CD1c-positive myeloid dendritic cell (primary cell): ENCODE measurements around the gene NECAP2.
A peak's percentile ranks its signal among the peaks of the same experiment; 100 is the strongest.

Experiments used
- DNase-seq: peaks from one replicate; pipeline ENCODE4 v3.0.0-alpha.2; 2016; ENCODE audit errors: extremely low spot score

The NECAP2 gene, protein sequence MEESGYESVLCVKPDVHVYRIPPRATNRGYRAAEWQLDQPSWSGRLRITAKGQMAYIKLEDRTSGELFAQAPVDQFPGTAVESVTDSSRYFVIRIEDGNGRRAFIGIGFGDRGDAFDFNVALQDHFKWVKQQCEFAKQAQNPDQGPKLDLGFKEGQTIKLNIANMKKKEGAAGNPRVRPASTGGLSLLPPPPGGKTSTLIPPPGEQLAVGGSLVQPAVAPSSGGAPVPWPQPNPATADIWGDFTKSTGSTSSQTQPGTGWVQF

DNA sequence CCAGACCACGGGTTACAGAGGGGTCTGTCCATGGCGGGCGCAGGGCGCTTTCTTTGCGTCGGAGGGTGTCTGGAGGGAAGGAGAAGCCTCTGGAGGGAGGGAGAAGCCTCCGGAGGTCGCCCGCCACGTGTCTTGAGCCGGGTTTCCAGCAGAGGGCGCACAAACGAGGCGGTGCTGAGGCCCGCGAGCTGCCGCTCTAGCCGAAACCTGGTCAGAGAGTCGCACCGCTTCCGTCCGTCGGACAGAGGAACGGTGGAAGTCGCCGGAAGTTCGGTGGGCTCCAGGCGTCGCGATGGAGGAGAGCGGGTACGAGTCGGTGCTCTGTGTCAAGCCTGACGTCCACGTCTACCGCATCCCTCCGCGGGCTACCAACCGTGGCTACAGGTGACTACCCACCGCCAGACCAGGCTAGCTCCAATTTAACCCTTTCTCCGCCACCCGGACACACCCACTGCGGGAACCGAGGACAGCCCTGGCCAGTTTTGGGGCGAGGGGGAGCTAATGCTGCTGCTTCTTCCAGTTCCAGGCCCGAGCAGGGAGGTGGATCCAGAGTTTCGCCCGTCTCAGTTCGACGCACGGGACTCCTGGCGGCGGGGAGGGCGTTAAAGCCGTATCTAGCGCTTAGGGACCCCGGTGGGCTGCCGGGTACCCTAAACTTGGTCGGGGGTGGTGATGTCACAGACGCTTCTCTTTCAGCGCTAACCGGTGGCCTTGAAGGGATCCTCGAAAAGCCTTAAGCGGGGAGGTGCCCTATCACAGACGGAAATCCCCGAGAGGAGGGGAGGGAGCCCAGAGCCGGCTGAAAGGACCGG, at the start of gene NECAP2:
NECAP2 (plus strand) TSS at position 255 of the 812 bp plus-strand sequence; CDS start at position 293, 38 bp downstream.
- DNase-seq, result peak; percentile 94

DNA sequence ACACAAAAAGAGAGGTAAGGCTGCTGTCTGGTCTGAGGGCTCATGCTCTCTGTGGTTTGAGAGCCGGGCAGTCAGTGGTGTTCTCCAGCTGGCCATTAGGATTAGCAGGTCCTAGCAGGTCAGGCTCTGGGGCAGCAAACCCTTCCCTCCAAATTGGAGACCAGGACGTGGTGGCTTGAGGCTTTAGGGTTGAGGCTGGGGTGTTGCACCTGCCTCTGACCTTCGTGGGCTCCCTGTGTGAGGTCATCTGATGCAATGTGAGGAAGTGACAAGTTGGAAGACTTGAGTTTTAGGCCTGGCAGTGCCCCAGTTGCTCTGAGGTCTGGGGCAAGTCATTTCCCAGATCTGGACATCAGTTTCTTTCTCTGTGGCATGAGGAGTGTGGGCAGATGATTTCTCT, 49.1 kb upstream of the NECAP2 start:
- DNase-seq, result peak; percentile 42

DNA sequence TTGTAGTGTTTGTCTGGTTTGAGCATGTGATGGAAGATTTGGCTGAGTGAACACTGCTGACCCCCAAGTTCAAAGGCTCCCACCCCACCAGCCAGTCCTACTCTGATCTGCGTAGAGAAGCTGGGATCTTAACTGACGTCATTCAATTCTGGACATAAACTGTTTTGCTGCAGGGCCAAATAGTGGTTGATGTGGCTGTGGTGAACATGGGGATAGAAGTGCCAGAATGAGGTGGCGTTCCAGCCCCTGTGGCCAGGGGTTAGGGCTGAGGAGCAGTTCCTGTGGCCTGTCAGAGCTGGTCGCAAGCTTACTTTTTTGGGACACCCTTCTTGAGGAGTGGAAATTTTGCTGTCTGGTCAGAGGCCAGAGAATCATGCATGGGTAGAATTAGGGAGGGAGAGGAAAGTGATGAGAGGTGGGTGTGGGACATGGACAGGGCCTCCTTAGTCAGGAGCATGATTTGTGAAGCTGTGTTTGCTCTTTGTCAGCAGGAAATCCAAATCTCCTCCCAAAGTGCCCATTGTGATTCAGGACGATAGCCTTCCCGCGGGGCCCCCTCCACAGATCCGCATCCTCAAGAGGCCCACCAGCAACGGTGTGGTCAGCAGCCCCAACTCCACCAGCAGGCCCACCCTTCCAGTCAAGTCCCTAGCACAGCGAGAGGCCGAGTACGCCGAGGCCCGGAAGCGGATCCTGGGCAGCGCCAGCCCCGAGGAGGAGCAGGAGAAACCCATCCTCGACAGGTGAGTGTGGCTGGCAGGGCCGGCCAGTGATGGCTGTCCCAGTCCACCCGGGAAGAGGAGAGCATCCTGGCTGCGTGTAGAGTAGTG, 47.6 kb upstream of the NECAP2 start:
- DNase-seq, result no peak

DNA sequence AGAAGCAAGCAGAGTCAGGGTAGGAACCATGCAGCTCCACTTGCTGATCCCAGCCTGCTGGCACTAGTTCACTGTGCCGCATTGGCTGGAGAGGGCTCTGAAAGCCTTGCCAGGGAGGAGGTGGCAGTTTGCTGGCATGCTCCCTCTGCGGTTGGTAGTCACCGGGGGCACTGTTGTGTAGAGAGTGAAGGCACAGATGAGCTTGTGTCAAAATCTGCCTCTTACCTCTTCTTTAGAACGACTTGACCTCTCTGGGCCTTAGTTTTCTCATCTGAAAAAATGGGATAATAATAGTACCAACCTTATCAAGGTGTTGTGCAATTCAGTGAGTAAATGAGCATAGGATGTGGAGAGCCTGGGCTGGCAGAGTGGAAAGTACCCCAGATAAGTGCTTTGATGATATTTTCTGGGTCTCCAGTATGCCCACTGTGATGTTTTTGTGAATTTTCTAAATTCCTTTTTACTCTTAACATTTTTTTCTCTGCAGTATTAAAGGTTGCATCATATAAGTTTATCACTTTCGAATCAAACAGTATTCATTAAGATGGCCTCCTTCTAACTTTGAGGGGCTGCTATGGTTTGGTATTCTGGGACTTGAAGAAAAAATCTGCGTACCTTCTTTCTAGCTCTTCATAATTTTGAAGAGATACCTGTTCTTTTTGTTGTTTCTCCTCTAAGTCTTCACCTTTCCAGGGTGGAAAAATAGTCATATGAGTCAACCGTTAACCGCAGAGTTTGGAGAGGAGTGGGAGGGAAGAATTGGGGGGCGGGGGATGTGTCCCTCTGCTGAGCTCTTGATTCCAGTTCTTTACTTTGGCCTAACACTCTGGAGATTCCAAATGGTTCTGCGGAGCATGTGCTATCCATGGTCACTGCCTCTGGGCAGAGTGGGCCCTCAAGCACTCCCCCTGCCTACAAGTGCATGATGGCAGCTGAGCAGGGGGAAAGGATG, 46.7 kb upstream of the NECAP2 start:
- no peak for DNase-seq

DNA sequence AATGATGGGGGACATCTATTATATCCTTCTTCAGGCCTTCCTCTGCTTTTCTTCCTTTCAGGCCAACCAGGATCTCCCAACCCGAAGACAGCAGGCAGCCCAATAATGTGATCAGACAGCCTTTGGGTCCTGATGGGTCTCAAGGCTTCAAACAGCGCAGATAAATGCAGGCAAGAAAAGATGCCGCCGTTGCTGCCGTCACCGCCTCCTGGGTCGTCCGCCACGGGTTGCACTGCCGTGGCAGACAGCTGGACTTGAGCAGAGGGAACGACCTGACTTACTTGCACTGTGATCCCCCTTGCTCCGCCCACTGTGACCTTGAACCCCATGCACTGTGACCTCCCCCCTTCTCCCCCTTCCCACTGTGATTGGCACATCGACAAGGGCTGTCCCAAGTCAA, 45.5 kb upstream of the NECAP2 start:
- no peak for DNase-seq

DNA sequence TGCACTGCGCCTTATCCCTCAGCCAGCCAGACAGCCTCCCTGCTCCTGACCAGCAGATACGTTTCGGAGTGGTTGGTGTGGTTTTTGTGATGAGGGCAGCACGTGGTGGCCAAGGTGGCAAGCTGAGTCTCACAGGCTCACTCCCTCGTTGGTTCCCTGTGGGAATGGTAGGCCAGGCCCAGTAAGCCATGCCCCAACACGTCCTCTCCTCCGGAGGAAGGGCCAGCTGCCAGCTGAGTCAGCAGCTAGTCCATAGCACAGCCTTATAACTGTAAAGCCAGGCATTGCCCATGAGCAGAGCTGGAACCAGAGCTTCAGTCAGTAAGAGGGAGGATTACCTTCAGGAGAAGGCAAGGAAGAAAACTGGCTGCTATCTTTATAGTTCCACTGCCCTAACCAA, 43.9 kb upstream of the NECAP2 start:
- DNase-seq, result no peak

DNA sequence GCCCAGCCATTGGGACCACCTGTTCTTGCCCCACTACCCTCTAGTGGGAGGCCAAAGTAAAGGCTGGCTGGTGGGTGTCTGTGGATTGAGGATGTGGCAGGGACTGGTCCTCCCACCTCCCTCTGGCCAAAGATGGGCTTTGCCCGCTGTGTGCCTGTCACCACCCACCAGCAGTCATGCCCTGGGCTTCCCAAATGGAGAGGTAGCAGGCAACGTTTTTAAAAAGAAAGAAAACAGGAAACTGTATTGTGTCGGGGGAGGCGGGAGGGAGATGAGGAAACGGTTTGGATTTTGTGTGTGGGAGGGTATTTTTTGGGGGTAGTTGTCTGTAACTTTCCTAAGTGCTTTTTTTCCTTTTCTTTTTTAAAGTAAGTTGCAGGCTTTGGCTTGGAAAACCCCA, 43.4 kb upstream of the NECAP2 start:
- DNase-seq, result peak; percentile 61

DNA sequence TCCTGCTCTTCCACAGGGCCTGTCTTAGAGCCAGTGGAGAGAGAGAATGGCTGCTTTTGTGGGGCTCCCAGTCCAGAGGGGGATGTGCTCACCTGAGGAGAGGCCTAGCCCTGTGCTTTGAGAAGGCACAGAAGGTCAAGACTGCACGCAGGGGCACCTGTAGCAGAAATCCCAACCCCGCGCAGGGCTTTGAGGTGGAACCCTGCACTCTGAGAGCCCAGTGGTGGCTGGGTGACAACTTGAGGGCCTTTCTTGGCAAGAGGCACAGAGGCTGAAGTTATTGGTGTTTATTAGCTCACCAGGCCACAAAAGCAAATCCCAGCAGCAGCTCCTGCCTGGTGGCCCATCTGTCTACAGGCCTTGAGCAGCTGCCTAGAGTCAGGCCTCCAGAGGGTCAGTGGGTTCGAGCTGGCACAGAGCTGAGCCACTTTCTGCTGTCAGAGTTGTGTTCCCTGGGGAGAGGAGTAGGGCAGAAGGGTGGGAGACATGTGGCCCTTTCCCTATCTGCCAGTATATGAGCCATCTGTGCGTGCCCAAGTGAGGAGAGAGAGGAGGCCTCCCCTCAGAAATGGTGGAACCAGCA, 42.1 kb upstream of the NECAP2 start:
- DNase-seq, result no peak

DNA sequence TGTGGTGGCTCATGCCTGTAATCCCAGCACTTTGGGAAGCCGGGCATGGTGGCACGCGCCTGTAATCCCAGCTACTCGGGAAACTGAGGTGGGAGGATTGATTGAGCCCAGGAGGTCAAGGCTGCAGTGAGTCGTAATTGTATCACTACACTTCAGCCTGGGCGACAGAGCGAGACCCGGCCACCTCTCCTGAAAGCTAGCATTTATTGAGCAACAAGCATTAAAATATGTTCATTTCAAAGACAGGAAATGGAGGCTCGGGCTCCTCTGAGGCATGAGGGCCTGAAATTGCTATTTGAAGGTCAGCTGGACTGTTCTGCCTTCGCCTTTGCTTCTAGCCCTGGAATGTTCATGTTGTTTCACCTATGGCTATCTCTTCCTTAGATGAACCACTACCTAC, 37.8 kb upstream of the NECAP2 start:
- DNase-seq, result no peak

DNA sequence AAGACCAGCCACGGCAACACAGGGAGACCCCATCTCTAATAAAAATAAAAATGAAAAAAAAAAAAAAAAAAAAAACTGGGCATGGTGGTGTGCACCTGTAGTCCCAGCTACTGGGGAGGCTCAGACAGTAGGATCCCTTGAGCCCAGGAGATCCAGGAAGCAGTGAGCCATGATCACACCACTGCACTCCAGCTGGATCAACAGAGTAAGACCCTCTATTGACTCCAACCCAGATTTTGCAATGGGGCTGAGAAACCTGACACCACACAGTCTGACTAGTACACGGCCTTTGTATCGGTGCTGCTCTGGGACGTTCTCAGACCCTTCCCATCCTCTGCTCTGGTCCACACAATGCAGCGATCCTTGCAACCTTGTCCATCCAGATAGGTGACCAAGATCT, 35.1 kb upstream of the NECAP2 start:
- no peak for DNase-seq

DNA sequence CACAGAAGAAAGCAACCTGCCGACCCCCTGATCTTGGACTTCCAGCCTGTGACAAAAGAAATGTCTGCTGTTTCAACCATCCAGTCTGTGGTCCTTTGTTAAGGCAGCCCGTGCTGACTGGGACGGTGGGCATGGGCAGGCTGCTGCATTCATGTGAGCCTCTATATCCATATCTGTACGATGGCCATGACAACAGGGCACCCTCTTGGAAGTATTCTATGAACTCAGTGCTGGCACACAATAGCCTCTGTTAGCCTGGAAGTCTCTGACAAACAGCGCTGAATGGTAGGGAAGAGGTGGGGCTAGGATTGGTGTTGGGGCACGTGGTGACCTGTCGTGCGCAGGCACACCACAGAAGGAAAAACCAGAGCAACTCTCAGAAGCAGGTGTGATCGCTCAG, 33.7 kb upstream of the NECAP2 start:
- no peak for DNase-seq

DNA sequence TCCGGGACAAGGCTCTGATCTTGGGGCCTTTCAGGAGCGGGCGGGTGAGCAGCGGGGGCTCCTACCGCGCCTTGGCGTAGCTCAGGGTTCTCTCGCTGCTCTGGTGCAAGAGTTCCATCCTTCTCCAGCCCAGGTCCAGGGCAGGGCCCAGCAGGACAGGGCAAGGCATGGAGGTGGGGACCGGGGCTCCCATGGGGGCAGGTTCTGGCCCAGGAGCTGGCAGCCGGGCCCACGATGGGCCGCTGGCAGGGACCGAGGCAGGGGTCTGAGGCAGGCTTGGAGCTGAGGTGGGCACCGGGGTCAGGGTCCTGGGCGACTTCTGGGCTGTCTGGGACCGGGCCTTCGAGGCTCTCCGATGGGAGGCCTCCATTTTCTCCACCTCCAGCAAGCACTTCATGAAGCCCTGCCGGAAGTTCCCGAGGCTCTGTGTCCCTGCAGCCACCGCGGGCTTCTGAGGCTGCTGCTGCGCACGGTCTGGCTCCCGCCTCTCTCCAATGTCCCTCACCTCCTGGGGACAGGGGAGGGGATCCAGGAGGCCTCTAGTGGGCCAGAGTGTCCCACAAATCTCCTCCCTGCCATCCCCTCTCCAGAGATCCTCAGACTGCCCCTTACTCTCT, 30.9 kb upstream of the NECAP2 start:
- no peak for DNase-seq

DNA sequence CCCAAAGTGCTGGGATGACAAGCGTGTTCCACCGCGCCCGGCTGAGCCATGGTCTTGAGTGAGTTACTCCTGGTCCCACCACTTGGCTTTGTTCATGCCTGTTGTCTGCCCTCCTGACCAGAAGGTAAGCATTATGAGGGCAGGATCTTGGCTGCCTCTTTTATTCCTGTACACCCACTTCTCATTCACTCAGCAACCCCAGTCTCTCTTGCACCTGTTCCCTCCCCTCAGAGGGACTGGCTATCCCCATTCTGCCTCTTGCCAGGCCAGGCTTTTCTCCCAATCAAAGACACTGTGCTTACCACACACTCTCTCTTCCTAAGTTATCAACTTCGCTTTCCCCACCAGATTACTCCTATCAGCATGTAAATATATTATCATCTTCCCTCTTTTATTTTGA, 29.7 kb upstream of the NECAP2 start:
- no peak for DNase-seq

DNA sequence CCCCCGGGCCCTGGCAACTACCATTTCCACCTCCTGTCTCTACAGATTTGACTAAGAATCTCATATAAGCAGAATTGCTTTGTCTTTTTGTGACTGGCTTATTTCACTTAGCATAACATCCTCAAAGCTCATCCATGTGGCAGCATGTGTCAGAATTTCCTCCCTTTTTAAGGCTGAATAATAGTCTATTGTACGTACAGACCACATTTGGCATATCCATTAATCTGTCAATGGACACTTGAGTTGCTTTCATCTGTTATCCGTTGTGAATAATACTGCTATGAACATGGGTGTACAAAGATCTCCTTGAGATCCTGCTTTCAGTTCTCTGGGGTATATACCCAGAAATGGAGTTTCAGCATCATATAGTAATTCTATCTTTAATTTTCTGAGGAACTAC, 27.3 kb upstream of the NECAP2 start:
- DNase-seq, result no peak

DNA sequence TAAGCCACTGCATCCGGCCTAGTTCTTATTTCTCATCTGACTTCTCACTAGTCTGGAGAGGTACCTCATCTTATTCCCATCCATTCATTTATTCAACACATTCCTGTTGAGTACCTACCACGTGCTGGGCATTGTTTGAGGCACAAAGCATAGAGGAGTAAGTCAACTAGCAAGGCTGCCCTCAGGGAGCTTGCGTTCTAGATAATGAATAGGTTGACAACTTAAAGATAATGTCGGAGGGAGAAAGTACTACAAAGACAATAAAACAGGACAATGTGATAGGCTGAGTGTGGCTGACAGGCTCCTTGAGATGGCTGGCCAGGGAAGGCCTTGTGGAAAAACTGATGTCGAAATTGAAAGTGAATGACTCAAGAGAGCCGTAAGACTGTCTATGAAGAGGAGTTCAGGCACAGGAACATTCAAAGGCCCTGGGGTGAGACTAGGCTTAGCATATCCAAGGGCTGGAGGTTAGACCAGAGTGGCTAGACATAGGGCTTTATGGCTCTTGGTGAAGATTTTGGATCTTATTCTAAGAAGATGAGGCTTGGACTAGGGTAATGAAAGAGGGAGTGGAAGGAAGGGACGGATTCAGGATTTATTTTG, 21.6 kb upstream of the NECAP2 start:
- DNase-seq, result no peak

DNA sequence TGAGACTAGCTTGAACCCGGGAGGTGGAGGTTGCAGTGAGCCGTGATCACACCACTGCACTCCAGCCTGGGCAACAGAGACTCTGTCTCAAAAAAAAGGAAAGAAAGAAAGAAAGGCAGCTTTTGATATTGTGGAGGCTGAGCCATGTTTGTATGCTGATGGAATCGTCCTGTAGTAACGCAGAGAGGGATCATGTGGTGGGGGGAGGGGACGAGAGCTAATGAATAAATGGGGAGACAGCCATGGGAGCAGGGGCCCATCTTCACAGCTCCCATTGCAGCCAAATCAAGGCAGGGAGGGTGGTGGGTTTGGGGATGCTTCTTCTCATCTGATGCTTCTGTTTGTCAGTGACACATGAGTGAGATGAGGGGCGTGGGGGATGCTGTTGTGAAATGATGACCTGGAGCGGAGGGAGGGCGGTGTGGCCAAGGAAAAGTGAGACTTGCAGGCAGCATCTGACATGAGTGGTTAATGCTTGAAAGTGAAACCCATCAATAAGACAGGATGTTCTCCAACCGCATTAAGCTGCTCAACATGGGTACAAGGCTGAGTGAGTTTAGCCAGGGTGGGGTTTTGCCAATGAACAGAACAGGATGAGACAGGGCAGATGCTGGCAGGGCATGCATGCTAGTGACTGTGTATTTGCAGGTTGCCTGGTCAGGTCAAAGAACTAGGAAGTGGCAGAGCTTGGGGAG, 20.0 kb upstream of the NECAP2 start:
- no peak for DNase-seq

DNA sequence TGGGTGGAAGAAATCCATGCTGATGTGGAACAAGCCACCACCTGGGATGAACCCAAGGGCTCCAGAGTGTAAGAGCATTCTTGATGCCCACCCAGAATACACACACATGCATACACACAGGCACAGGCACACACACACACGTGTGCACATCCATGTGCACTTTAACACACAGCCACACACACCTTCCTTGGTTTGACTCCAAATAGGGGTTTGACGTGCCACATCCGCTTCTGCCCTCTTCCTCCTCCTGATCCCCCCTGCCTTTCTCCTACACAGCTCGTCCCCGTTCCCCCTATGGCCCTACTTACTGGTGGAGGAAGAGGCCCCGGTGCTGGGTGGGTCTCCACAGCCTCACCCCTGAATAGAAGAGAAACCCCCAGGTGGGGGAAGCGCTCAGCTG, 19.3 kb upstream of the NECAP2 start:
- no peak for DNase-seq

DNA sequence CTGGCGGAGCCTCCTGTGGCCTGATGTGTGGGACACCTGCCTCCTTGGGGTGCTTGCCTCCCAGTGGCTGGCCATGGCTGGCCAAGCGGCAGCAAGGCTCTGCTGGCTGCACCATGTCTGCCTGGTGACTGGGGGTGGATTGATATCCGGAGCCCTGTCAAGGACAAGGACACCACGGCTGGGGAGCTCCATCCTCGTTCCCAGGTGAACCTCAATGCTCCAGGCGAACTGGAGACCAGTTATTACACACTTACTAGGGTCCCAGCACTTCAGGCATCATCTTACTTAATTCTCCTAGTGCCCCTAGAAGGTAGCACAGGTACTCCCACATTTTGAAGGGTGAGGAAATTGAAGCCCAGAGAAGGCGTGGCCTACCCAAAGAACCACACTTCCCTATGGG, 18.5 kb upstream of the NECAP2 start:
- no peak for DNase-seq
